ENCODE data around the gene TUBA1C.
A peak's percentile ranks its signal among the peaks of the same experiment; 100 is the strongest.
"Not testable (repeated sequence)": the region's sequence is repeated elsewhere in the genome, so short reads cannot be mapped to it uniquely, and the experiment has no call there.

The TUBA1C gene

DNA sequence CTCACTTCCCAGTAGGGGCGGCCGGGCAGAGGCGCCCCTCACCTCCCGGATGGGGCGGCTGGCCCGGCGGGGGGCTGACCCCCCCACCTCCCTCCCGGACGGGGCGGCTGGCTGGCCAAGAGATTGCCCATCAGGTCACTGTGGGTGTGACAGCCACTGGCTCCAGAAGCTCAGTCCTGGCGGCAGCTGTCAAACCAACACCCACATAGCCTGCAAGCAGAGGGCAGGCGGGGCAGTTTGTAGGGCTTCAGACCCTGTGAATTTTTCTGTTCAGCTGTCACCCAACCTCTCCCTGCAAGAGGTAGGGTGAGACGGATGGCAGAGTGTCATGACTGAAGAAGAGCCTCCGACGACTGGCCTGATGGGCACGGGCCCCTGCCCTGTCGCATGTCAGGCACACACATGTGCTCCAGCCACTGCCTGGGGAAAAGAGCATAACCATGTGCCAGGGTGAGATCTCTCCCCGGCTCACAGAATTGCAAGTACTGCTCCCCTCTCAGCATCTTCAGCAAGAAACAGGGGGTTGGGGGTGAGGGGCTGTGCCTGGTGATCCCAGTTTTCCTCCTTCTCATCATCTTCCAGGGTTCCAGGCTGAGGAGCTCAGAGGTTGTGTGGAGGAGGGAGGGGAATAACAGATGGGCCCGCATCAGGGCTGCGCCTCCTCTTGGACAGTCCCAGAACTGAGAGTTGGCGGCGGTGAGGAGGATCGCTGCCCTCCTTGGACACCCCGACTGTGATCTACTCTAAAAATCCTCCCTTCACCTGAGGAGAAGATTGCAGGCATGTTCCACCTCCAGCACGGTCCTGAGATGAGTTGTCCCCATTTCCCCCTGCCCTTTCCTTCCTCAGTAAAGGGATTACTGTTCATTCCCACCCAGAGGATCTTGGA, 18.9 kb downstream of the TUBA1C start:
- DNase-seq = no peak

DNA sequence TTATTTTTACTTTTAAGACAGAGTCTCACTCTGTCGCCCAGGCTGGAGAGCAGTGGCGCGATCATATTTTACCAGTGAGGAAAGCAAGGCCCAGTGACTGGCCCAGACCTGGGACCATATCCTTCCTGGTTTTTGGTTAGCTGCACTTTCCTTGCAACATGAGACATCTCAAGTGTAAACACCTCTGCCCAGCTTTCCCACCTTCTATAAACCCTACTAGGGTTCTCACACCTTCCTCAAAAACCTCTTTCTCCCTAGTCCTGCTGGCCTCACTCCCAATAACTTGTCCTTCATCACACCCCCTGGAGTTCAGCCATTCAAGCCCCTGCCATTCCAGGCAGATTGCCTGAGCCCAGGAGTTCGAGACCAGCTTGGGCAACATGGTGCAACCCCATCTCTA, 19.8 kb downstream of the TUBA1C start:
- no peak for DNase-seq

DNA sequence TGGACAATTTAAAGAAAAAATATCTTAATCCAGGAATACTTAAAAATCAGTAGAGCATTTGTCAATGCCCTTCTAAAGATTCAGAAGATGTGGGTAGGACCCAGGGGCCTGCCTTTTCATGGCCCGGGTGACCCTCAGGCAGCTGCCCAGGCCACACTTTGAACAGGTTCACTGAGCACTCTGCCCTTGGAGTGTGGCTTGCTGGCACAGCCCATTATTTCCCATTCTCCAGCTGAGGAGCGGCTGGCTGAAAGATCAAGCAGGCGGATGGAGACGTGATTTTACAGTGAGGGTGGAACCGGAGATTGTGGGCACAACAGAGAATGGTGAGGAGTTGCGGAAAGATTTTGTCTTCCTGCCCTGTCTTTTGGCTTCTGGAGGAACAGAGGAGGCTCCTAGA, 23.0 kb downstream of the TUBA1C start:
- no peak for DNase-seq

DNA sequence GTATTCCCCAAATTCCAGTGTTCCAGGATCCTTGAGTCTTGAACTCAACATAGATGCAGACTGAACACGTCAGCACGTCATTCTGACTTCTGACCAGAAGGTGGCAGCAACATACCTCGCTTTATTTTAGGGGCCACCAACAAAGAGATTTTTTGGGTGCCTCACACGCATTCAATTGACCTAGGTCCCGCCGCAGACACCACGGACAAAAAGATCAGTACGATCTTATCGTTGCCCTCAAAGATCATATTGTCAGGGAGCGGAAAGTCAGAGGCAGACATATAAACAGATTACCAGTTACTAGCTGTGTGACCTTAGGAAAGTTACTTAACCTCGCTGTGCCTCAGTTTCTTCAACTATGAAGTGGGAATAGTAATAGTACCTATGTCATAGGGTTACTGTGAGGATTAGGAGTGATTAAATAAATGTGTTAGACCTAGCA, 23.6 kb downstream of the TUBA1C start:
- peak; percentile 63 for DNase-seq

DNA sequence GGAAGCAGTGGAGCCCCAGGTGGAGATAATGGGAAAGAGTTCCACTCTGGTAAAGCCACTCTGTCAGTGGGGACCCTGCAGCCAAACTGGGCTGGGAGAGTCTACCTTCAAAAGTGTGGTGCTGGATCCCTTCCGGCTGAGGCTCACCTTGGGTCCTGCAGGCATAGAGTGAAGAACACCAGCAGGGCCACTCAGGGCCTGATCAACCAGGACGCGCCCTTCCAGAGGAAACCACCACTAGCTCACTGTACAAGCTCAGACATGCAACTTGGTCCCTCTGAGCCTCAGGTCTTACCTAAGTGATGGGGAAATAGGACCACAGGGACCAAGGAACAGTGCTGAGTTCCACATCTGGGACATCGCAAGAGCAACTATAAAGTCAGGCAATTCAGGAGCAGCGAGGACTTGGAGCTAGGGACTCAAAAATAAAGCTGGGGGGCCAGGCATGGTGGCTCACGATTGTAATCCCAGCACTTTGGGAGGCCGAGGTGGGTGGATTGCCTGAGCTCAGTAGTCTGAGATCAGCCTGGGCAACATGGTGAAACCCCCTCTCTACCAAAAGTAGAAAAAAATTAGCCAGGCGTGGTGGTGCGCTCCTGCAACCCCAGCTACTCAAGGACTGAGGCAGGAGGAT, 24.2 kb downstream of the TUBA1C start:
- no peak for DNase-seq

DNA sequence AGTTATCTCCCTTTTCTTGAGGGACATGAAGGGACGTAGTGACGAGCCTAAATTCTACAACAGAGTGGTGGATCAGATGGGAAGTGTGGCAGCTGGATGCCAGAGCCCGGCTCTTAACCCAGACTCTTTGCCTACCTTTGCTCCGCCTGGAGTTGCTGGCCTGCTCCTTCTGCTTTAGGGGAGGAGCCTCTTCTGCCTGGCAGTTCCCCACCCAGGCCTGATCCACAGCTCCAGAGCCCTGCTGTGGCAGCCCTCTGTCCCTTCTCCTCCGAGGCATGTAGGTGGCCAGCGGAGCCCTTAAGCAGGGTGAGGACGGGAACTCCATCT, 27.8 kb downstream of the TUBA1C start:
- DNase-seq = no peak

DNA sequence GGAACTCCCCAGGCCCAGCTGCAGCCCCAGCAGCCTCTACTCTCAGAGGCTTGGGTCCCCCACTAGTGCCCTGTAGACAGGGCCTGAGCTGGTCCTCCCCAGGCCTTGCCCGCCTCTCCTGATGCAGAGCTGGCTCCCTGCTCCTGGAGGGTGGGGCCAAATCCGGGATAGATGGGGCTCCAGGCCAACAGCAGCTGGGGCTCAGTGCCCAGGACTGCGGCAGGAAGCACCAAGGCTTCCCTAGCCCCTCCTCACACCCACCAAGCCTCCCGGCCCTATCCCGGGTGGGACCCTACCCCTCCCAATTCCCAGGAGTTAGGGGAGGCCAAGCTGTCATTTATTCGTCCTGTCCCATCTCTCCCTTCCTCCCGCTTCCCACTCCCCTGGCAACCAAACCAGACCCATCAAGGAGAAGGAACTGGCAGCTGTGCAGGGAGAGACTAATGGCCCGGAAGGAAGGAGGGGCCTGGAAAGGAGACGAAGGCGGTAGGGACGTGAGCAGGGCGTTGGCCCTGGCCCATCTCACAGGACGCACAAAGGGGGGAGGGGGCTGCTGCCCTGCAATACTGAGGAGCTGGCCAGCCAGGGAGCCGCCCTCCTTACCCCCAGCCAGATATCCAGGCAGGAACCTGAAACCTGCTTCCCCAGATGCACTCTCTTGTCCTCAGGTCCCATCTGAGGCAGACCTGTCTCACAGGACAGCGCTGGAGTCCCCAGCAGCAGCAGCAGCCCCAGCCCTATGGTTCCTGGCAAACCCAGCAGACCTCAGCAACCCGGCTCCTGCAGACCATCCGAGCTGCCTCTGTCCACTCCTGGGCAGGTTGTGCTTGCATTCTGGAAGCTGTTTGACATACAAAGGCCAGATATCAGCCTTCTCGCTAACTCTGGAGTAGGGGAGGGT, 28.4 kb downstream of the TUBA1C start:
- no peak for DNase-seq

DNA sequence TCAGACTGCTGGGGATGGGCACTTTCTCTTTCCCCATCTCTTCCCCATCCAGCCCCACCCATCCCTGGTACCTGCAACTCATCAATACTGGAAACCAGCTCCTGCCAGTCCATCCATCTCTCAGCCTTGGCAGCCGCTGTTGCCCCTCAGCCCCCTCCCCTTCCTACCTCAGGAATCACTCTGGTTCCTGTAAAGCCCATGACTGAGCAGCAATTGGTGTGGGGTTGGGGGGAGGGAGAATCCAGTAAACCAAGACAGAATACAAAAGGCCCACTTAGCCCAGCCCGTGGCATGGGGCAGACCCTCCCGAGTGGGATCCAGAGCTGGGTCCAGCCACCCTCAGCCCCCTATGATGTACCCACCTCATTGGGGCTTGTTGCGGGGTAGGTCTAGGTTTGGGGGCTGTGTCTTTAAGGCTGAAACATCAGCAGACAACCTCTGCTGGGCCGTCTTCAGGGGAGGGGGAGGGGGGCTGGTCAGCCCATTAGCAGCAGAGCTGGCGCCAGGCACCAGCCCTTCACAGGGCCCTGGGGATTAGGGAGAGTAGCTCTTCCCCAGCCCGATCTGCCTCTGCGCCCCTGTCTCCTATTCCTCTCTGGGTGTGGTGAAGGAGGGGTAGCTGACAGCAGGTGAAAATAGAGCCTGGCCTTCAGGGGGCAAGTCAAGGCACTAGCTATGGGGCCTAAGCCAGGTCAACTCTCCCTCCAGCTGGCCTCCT, 29.4 kb downstream of the TUBA1C start:
- no peak for DNase-seq

DNA sequence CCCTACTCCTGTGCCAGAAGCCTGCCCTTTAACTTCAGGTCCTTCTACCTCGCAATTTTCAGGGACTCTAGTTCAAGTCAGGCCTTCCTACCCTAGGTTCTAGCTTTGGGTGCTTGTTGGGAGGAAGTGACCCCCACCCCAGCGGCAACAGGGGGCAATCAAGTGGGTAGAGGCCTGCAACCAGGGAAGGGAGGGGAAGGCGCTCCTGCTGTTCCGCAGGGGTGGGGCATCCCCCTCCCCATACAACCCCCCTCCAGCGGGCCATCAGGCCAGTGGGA, 29.9 kb downstream of the TUBA1C start:
- no peak for DNase-seq

DNA sequence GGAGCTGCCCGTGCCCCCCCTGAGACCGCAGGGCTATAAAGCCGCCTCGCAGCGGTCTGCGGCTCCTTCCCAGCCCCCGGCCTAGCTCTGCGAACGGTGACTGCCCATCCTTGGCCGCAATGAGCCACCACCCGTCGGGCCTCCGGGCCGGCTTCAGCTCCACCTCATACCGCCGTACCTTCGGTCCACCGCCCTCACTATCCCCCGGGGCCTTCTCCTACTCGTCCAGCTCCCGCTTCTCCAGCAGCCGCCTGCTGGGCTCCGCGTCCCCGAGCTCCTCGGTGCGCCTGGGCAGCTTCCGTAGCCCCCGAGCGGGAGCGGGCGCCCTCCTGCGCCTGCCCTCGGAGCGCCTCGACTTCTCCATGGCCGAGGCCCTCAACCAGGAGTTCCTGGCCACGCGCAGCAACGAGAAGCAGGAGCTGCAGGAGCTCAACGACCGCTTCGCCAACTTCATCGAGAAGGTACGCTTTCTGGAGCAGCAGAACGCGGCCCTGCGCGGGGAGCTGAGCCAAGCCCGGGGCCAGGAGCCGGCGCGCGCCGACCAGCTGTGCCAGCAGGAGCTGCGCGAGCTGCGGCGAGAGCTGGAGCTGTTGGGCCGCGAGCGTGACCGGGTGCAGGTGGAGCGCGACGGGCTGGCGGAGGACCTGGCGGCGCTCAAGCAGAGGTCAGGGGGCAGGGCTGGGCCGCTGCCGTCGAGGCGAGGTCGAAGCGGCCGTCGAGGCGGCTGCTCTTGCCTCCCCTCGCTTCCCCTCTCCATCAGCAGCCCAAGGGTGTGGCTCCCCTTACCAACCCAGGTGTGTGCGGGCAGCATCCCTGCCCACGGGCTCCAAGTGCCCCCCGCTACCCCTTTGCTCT, 30.4 kb downstream of the TUBA1C start, which contains the start of gene PRPH:
Gene PRPH, plus strand, starts transcription at position 66 of the 855 bp plus-strand sequence. Its CDS starts 54 bp downstream, at position 120.
- peak; percentile 54 for DNase-seq

DNA sequence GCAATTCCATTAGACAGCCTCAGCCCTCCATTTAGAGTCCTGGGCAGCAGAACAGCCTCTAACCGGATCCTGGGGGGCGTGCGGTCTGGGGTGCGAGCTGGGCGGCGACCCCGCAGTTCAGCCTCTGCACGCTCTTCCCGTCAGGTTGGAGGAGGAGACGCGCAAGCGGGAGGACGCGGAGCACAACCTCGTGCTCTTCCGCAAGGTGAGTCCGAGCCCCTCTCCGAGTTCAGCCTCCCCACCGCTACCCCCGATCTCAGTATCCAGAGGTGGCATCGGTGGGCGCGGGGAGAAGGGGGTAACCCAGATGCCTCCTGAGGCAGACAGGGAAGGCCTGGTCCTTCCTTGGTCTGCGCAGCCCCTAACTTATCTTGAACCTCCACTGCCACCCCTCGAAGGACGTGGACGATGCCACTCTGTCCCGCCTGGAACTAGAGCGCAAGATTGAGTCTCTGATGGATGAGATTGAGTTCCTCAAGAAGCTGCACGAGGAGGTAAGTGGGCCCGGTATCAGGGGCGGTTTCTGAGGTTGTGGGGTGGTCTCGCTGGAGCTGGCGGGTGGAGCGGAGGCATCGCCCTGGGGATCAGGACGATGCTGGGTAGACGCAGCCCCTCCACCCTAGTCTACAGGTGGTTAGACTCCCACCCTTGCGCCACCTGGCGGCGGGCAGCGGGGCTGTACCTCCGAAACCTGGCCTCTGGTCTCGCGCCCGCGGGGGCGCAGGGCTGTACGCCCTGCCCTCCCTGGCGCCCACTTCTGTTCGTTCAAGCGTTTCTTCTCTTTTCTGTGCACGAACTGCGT, 31.4 kb downstream of the TUBA1C start:
- DNase-seq = peak; percentile 78

DNA sequence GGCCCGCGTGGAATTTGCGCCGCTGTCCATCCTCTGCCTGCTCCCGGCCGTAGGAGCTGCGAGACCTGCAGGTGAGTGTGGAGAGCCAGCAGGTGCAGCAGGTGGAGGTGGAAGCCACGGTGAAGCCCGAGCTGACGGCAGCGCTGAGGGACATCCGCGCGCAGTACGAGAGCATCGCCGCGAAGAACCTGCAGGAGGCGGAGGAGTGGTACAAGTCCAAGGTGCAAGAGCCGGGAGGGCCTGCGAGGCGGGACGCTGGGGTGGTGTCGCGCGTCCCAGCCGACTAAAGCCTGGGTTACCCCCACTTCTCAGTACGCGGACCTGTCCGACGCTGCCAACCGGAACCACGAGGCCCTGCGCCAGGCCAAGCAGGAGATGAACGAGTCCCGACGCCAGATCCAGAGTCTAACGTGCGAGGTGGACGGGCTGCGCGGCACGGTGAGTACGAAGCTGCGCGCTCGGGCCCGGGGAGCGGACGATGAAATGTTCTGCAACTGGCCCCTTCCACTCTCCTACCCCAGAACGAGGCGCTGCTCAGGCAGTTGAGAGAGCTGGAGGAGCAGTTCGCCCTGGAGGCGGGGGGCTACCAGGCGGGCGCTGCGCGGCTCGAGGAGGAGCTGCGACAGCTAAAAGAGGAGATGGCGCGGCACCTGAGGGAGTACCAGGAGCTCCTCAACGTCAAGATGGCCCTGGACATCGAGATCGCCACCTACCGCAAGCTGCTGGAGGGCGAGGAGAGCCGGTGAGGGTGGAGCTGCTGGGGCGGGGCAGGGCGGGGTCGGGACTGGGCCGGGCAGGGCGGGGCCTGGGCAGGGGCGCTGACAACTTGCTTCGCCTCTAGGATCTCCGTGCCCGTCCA, 32.2 kb downstream of the TUBA1C start:
- peak; percentile 86 for DNase-seq

DNA sequence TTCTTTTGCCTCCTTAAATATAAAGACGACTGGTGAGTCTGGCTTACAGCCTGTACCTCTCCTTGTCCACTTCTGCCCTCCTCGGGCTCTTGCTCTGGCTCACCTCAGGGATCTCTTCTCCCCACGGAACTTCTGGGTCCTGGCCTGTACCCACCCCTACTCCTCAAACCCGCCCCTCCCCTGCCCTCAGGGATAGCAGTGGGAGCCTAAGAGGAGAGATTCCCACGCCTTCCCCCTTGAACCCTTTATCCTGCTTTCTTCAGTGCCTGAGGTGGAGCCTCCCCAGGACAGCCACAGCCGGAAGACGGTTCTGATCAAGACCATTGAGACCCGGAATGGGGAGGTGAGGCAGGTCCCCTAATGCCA, 32.8 kb downstream of the TUBA1C start:
- DNase-seq = no peak

DNA sequence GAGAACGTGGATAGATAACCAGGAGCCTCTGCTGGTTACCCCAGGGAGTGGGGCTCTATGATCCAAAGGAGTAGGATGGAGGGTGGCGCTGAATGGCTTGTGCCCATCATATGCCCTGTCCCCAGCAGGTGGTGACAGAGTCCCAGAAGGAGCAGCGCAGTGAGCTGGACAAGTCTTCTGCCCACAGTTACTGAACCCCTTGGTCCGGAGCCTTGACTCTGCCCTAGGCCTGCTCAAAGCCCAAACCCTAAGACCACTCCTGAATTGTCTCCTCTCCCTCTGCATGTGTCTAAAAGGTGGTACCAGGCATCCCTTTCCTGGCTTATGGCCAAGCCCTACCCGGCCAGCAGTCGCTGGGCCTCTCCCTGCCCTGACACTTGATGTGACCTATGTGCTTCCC, 33.3 kb downstream of the TUBA1C start:
- DNase-seq = no peak

DNA sequence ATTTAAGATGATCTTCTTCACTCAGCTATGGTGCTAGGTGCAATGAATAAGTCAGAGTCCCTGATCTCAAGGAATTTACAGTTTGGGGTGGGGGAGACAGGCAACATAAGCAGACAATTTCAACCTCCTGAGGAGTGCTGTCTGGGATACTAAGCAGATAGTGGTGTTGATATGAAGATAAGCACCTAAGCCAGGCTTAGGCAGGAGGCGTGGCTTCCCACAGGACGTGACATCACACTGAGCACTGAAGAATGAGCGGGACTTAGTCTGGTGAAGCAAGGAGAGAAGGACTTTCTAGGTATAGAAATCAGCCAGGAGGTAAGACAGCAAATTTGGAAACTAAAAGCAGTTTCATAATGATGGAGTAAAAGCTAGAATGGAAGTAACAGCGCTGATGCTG, 36.9 kb downstream of the TUBA1C start:
- DNase-seq = no peak

DNA sequence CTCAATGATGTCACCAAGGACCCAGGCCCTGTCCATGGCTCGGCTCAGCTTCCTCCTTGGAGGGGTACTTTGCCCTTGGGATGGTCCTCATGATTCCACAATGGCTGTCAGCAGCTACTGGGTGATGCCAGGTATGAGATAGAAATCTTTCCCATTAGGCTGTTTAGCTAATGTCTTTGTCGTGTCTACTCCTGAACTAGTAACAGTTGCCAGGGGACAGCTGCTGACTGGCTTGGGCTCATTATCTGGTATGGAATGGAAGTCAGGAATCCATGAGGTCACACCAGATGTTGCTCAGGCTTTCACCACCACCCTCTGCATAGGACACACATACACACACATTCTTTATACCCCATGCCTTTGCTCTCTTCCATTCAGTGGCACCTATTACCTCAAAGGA, 39.3 kb downstream of the TUBA1C start:
- DNase-seq = no peak

DNA sequence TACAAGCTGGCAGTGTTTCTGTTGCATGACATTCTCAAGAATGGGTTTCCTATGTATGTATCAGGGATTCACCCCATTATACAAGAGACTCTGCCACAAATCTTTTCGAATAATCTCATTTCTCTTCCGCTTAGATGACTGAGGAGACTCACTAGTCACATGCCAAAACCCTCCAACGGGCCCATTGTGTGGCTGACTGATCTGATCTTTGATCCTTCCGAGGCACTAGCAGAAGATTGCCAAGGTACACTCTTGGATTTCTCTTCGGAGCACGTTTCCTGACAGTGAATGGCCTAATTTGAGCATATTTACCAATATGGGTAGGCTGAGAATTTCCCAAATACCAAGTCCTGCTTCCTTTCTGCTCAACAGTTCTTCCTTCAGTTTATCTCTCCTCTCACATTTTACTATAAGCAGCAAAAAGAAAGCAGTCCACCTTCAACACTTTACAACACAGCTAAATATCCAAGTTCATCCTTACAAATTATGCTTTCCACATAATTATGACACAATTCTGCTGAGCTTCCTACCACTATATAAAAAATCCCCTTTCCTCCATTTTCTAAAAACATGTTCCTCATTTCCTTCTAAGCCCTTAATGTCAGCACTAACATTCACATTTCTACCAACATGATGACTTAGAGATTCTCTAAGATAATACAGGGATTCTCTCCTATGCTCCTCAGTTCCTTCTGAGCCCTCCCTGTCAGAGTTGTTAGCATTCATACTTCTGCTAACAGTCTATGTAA, 41.1 kb downstream of the TUBA1C start:
- DNase-seq = no peak

DNA sequence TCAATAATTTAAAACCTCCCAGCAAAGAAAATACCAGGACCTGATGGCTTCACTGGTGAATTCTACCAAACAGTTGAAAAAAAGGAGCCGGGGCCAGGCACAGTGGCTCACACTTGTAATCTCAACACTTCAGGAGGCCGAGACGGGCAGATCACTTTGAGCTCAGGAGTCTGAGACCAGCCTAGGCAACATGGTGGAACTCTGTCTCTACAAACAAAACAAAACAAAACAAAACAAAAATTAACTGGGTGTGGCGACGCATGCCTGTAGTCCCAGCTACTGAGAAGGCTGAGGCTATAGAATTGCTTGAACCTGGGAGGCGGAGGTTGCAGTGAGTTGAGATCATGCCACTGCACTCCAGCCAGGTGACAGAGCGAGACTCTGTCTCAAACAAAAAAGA, 44.5 kb downstream of the TUBA1C start:
- DNase-seq = no peak

DNA sequence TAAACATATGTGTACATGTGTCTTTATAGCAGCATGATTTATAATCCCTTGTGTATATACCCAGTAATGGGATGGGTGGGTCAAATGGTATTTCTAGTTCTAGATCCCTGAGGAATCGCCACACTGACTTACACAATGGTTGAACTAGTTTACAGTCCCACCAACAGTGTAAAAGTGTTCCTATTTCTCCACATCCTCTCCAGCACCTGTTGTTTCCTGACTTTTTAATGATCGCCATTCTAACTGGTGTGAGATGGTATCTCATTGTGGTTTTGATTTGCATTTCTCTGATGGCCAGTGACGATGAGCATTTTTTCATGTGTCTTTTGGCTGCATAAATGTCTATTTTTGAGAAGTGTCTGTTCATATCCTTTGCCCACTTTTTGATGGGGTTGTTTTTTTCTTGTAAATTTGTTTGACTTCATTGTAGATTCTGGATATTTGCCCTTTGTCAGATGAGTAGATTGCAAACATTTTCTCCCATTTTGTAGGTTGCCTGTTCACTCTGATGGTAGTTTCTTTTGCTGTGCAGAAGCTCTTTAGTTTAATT, 45.6 kb downstream of the TUBA1C start:
- not testable (repeated sequence) for DNase-seq
